ENCODE measurements around the gene NDEL1.

NDEL1 gene

DNA sequence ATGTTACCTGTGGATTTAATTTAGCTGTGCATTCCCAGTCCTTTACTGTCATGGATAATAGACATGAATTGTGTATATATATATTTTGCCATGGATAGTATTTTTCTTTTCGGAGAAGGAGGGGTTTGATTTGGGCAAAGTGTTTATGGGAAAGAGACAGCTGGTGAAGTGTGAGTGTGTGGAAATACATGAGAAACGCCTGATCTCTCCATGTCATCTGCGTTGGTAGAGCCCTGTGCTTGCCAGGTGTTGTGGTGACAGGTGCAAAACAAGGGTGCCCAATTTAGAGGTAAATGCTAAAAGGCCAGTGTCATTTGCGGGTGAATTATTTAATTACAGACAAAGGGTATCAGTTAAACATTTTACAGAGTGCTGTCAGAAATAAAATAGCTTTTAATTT lies 23.4 kb downstream of the NDEL1 start (continued):
- TF ChIP-seq ZNF121 (tag by site-specific recombination; IDR thresholded peaks at IDR 0.05): no peak
- TF ChIP-seq ZFP3 (tag by site-specific recombination; IDR thresholded peaks at IDR 0.05; ENCODE audit: low read depth): no peak

DNA sequence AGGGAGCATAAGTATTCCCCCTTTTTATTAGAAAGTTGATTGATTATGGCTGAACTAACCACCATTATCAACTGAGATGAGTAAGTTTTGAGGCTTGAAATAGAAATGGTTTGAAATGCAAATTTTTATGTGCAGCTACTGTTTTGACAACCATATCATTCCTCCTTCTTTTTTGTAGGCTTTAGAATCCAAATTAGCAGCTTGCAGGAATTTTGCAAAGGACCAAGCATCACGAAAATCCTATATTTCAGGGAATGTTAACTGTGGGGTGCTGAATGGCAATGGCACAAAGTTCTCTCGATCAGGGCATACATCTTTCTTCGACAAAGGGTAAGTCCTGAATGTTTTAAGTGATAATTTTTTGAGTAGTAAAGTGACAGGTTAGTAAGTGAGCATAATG lies 24.1 kb downstream of the NDEL1 start:
- H3K36me3 ChIP-seq (ENCODE audit: control insufficient read depth in 2 of 2, insufficient read depth in 1 of 2, low read length in 2 of 2): peaks cover 67 to 97% of the 10 kb centered on the region in 2 experiments
- POLR2A ChIA-PET: no interaction called here

DNA sequence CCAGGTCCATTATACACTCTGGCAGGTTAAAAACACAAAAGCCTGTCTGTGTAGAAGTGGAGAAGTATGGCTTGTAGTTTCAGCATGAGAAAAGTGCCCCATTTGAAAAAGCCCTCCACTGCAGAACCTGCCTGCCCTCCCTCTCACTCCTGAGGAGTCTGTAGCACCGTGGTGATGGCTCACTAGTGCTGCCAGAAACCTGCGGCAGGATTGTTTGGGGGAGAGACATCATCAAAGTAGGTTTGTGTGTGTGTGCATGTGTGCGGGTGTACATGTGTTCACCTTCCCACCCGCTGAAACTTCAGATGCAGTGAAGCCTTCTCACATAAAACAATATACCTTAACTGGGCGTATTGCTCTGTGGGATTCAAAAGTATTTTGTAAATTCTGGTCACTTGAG lies 26.9 kb downstream of the NDEL1 start:
- Histone ChIP-seq H3K36me3 (ENCODE audit: control insufficient read depth in 2 of 2, insufficient read depth in 1 of 2, low read length in 2 of 2) (peaks cover 40 to 95% of the 10 kb centered on the region in 2 experiments), H3K9me3 (ENCODE audit: control insufficient read depth, insufficient read depth, low read depth, low read length) (no peaks in the 10 kb centered on the region), H3K4me1 (ENCODE audit: control insufficient read depth, insufficient read depth, low read length) (no peaks in the 10 kb centered on the region), H3K4me3 (ENCODE audit: low read depth, low read length) (no peak overlapping the region), H3K27ac (ENCODE audit: extremely low read depth, low read depth, low read length) (no peak overlapping the region)
- ChIA-PET POLR2A (no interaction called here), CTCF (interaction anchor here (2.1 kb wide), 1 partner anchor 52 kb away, joined by 5 read pairs; no protein-coding TSS in a partner anchor)
- no peak for TF ChIP-seq ZNF768 (tag by site-specific recombination; IDR thresholded peaks at IDR 0.05)
- TF ChIP-seq GLIS2 (tag by site-specific recombination; IDR thresholded peaks at IDR 0.05): no peak
- no peak for TF ChIP-seq ZNF521 (tag by site-specific recombination; IDR thresholded peaks at IDR 0.05)
- no peak for TF ChIP-seq ZBTB8A (tag by site-specific recombination; IDR thresholded peaks at IDR 0.05)
- no peak for TF ChIP-seq ZNF2 (tag by site-specific recombination; IDR thresholded peaks at IDR 0.05)
- no peak for TF ChIP-seq ZNF132 (tag by site-specific recombination; IDR thresholded peaks at IDR 0.05; ENCODE audit: borderline replicate concordance)
- TF ChIP-seq ZXDB (tag by site-specific recombination; IDR thresholded peaks at IDR 0.05): no peak
- no peak for TF ChIP-seq ZNF394 (tag by site-specific recombination; IDR thresholded peaks at IDR 0.05; ENCODE audit: borderline replicate concordance)
- no peak for TF ChIP-seq ZNF155 (tag by site-specific recombination; IDR thresholded peaks at IDR 0.05)
- TF ChIP-seq ZNF555 (tag by site-specific recombination; conservative IDR thresholded peaks at IDR 0.05): no peak
- TF ChIP-seq, protein P1, sequence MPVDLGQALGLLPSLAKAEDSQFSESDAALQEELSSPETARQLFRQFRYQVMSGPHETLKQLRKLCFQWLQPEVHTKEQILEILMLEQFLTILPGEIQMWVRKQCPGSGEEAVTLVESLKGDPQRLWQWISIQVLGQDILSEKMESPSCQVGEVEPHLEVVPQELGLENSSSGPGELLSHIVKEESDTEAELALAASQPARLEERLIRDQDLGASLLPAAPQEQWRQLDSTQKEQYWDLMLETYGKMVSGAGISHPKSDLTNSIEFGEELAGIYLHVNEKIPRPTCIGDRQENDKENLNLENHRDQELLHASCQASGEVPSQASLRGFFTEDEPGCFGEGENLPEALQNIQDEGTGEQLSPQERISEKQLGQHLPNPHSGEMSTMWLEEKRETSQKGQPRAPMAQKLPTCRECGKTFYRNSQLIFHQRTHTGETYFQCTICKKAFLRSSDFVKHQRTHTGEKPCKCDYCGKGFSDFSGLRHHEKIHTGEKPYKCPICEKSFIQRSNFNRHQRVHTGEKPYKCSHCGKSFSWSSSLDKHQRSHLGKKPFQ (tag by site-specific recombination; IDR thresholded peaks at IDR 0.05): no peak
- no peak for TF ChIP-seq ZNF549 (tag by site-specific recombination; IDR thresholded peaks at IDR 0.05)
- no peak for TF ChIP-seq ZIC2 (tag by site-specific recombination; IDR thresholded peaks at IDR 0.05)
- TF ChIP-seq PRDM6 (tag by site-specific recombination; IDR thresholded peaks at IDR 0.05): no peak
- TF ChIP-seq ZNF670 (tag by site-specific recombination; IDR thresholded peaks at IDR 0.05; ENCODE audit: low read depth): no peak

More for the DNA sequence above, 24.1 kb downstream of the NDEL1 start:
- CTCF ChIA-PET: interaction anchor here (0.6 to 1.3 kb wide), 2 partner anchors 282 to 366 kb away, joined by 3 to 7 read pairs; no protein-coding TSS in a partner anchor
- TF ChIP-seq ZNF133 (tag by site-specific recombination; IDR thresholded peaks at IDR 0.05) (no peak), ZSCAN18 (tag by site-specific recombination; IDR thresholded peaks at IDR 0.05) (no peak), ZNF26 (tag by site-specific recombination; IDR thresholded peaks at IDR 0.05) (no peak), ZNF791 (tag by site-specific recombination; IDR thresholded peaks at IDR 0.05) (no peak)
- no peak overlapping the region for H3K4me3 ChIP-seq (ENCODE audit: low read depth, low read length)
- no peaks in the 10 kb centered on the region for H3K9me3 ChIP-seq (ENCODE audit: control insufficient read depth, insufficient read depth, low read depth, low read length)
- H3K4me1 ChIP-seq (ENCODE audit: control insufficient read depth, insufficient read depth, low read length): no peaks in the 10 kb centered on the region
- no peak overlapping the region for H3K27ac ChIP-seq (ENCODE audit: extremely low read depth, low read depth, low read length)

All from HEK293 (cell line).